GM12864 (cell line): ENCODE data around the gene TMEM167A.
"Not testable (repeated sequence)": the region's sequence is repeated elsewhere in the genome, so short reads cannot be mapped to it uniquely, and the experiment has no call there.

Experiments used
- DNase-seq: peaks from one replicate; pipeline ENCODE4 v3.0.0-alpha.2; 2011; ENCODE audit warnings: low read depth
- H3K4me3 ChIP-seq: 2 replicates; pipeline ENCODE4 v1.5.1; 2011; ENCODE audit warnings: mild to moderate bottlenecking, low read depth, low read length, control low read depth
- CTCF ChIP-seq: IDR thresholded peaks from 2 replicates; pipeline ENCODE4 v1.5.1; 2011; ENCODE audit warnings: low read depth, mild to moderate bottlenecking, moderate library complexity, low read length, control low read depth, inconsistent platforms; ENCODE audit errors: missing control alignments

Gene TMEM167A

GRCh38 chr5:83071286-83072051, 5.7 kb downstream of the TMEM167A start:
- no peak overlapping the region for H3K4me3 ChIP-seq
- no peak for DNase-seq

GRCh38 chr5:83069096-83069799, 7.9 kb downstream of the TMEM167A start:
- no peak overlapping the region for H3K4me3 ChIP-seq
- DNase-seq, result no peak
- no peak for TF ChIP-seq CTCF

More at GRCh38 chr5:83071286-83072051, 5.7 kb downstream of the TMEM167A start:
- no peak for TF ChIP-seq CTCF

GRCh38 chr5:83067377-83067776, 9.8 kb downstream of the TMEM167A start:
- not testable (repeated sequence) for DNase-seq, H3K4me3 ChIP-seq

- no peak for DNase-seq
- no peak for TF ChIP-seq CTCF
- no peak overlapping the region for H3K4me3 ChIP-seq
These were observed 10.6 kb downstream of the TMEM167A start for GRCh38 chr5:83066548-83067110.

- TF ChIP-seq CTCF, result no peak
- no peak overlapping the region for H3K4me3 ChIP-seq
- no peak for DNase-seq
These were observed 17.9 kb downstream of the TMEM167A start for GRCh38 chr5:83059341-83059740.

- no peak overlapping the region for H3K4me3 ChIP-seq
- DNase-seq, result no peak
- TF ChIP-seq CTCF, result no peak
These were observed 18.5 kb downstream of the TMEM167A start for GRCh38 chr5:83058726-83059125.

GRCh38 chr5:83055166-83055565, 22.0 kb downstream of the TMEM167A start:
- DNase-seq, result no peak
- no peak for TF ChIP-seq CTCF

More at GRCh38 chr5:83055166-83055565, 22.0 kb downstream of the TMEM167A start:
- no peak overlapping the region for H3K4me3 ChIP-seq
